Measurements from ENCODE around the gene MXD1.
A peak's percentile ranks its signal among the peaks of the same experiment; 100 is the strongest.

DNA sequence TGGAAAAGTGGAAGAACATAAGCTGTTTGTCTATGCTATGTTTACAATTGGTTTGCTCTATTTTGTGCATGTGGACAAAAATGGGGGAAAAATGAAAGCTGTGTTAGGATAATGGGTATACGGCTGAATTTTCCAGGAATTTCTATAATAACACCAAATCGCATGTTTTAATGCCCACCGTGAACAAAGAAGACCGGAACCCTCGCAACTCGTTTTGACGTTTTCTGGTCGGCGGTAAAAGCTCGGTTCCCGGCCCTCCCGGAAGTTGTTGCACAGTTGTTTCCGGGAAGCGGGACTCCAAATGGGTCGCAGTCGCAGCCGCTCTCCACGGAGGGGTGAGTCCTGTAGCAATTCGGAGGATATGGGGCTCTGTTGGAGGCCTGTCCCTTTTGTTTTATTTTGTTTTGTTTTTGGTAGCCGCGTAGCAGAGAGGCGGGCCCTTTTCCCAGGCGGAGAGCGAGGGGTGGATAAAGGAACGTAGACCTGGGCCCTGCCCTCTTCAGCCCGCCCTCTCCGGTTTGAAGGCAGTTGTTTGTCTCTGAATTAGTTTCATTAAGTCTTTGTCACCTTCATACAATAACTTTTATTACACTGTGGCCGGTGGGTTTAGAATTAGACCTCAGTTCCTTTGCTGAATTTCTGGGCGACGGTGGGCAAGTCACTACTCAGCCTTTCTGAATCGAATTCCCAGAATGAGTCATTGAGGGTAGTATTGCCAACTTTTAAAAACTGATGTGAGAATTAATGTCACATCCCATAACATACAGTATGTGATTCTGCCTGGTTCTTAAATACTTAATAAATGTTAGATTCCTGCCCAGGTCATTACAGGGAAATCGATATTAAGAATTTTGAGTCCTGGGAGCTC, 21.0 kb upstream of the MXD1 start, which contains the start of gene SNRNP27:
- TF ChIP-seq SP1 (CRISPR knock-in tag; conservative IDR thresholded peaks at IDR 0.05): 0 out of 2 replicates have a peak, but pooled peaks have one; percentile 50
- TF ChIP-seq, protein P1, sequence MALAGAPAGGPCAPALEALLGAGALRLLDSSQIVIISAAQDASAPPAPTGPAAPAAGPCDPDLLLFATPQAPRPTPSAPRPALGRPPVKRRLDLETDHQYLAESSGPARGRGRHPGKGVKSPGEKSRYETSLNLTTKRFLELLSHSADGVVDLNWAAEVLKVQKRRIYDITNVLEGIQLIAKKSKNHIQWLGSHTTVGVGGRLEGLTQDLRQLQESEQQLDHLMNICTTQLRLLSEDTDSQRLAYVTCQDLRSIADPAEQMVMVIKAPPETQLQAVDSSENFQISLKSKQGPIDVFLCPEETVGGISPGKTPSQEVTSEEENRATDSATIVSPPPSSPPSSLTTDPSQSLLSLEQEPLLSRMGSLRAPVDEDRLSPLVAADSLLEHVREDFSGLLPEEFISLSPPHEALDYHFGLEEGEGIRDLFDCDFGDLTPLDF (CRISPR knock-in tag; IDR thresholded peaks at IDR 0.05): no peak
- TF ChIP-seq, protein P2, sequence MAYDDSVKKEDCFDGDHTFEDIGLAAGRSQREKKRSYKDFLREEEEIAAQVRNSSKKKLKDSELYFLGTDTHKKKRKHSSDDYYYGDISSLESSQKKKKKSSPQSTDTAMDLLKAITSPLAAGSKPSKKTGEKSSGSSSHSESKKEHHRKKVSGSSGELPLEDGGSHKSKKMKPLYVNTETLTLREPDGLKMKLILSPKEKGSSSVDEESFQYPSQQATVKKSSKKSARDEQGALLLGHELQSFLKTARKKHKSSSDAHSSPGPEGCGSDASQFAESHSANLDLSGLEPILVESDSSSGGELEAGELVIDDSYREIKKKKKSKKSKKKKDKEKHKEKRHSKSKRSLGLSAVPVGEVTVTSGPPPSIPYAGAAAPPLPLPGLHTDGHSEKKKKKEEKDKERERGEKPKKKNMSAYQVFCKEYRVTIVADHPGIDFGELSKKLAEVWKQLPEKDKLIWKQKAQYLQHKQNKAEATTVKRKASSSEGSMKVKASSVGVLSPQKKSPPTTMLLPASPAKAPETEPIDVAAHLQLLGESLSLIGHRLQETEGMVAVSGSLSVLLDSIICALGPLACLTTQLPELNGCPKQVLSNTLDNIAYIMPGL (CRISPR knock-in tag; IDR thresholded peaks at IDR 0.05): no peak
- TF ChIP-seq, protein P3, sequence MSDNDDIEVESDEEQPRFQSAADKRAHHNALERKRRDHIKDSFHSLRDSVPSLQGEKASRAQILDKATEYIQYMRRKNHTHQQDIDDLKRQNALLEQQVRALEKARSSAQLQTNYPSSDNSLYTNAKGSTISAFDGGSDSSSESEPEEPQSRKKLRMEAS (CRISPR knock-in tag; IDR thresholded peaks at IDR 0.05): no peak; the same call in 1 of the 2 replicates
- no peak for TF ChIP-seq ATF1 (CRISPR knock-in tag; IDR thresholded peaks at IDR 0.05)
- TF ChIP-seq, protein P4, sequence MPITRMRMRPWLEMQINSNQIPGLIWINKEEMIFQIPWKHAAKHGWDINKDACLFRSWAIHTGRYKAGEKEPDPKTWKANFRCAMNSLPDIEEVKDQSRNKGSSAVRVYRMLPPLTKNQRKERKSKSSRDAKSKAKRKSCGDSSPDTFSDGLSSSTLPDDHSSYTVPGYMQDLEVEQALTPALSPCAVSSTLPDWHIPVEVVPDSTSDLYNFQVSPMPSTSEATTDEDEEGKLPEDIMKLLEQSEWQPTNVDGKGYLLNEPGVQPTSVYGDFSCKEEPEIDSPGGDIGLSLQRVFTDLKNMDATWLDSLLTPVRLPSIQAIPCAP (CRISPR knock-in tag; IDR thresholded peaks at IDR 0.05): no peak
- no peak for TF ChIP-seq TCF7 (CRISPR knock-in tag; IDR thresholded peaks at IDR 0.05; ENCODE audit: low read depth)
- TF ChIP-seq, protein P5, sequence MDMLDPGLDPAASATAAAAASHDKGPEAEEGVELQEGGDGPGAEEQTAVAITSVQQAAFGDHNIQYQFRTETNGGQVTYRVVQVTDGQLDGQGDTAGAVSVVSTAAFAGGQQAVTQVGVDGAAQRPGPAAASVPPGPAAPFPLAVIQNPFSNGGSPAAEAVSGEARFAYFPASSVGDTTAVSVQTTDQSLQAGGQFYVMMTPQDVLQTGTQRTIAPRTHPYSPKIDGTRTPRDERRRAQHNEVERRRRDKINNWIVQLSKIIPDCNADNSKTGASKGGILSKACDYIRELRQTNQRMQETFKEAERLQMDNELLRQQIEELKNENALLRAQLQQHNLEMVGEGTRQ (CRISPR knock-in tag; IDR thresholded peaks at IDR 0.05): no peak
- peak; percentile 86 for TF ChIP-seq ETV6 (CRISPR knock-in tag; IDR thresholded peaks at IDR 0.05)
- peak; percentile 17; the same call in 1 of the 2 replicates for TF ChIP-seq TEAD1 (CRISPR knock-in tag; IDR thresholded peaks at IDR 0.05)
- TF ChIP-seq, protein P6, sequence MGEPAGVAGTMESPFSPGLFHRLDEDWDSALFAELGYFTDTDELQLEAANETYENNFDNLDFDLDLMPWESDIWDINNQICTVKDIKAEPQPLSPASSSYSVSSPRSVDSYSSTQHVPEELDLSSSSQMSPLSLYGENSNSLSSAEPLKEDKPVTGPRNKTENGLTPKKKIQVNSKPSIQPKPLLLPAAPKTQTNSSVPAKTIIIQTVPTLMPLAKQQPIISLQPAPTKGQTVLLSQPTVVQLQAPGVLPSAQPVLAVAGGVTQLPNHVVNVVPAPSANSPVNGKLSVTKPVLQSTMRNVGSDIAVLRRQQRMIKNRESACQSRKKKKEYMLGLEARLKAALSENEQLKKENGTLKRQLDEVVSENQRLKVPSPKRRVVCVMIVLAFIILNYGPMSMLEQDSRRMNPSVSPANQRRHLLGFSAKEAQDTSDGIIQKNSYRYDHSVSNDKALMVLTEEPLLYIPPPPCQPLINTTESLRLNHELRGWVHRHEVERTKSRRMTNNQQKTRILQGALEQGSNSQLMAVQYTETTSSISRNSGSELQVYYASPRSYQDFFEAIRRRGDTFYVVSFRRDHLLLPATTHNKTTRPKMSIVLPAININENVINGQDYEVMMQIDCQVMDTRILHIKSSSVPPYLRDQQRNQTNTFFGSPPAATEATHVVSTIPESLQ (CRISPR knock-in tag; IDR thresholded peaks at IDR 0.05): no peak
- TF ChIP-seq NR1H2 (CRISPR knock-in tag; IDR thresholded peaks at IDR 0.05): no peak
- TF ChIP-seq, protein P7, sequence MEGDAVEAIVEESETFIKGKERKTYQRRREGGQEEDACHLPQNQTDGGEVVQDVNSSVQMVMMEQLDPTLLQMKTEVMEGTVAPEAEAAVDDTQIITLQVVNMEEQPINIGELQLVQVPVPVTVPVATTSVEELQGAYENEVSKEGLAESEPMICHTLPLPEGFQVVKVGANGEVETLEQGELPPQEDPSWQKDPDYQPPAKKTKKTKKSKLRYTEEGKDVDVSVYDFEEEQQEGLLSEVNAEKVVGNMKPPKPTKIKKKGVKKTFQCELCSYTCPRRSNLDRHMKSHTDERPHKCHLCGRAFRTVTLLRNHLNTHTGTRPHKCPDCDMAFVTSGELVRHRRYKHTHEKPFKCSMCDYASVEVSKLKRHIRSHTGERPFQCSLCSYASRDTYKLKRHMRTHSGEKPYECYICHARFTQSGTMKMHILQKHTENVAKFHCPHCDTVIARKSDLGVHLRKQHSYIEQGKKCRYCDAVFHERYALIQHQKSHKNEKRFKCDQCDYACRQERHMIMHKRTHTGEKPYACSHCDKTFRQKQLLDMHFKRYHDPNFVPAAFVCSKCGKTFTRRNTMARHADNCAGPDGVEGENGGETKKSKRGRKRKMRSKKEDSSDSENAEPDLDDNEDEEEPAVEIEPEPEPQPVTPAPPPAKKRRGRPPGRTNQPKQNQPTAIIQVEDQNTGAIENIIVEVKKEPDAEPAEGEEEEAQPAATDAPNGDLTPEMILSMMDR (IDR thresholded peaks at IDR 0.05): no peak

Data from WTC11 (cell line).